Measurements from ENCODE around the gene DMAC2L.
"Not testable (repeated sequence)": the region's sequence is repeated elsewhere in the genome, so short reads cannot be mapped to it uniquely, and the experiment has no call there.

The DMAC2L gene

GRCh38 chr14:50331596-50331995 lies 19.5 kb downstream of the DMAC2L start:
- no peak for DNase-seq

DNA sequence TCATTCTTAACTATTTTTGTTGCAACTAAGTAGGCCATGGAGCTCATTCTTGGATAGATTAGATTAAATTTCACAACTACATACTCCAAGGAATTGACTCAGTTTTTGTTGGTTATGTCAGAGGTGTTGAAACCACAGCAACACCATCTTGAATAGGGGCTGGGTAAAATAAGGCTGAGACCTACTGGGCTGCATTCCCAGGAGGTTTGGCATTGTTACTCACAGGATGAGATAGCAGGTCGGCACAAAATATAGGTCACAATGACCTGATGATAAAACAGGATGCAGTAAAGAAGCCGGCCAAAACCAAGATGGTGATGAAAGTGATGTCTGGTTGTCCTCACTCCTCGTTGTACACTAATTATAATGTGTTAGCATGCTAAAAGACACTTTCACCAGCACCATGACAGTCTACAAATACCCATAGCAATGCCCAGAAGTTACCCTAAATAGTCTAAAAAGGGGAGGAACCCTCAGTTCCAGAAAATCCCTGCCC lies 20.9 kb downstream of the DMAC2L start:
- DNase-seq = peak; percentile 43

- no peak for DNase-seq
Measured at GRCh38 chr14:50334211-50334610, 22.1 kb downstream of the DMAC2L start.

GRCh38 chr14:50335389-50335788 lies 23.3 kb downstream of the DMAC2L start:
- no peak for DNase-seq

DNA sequence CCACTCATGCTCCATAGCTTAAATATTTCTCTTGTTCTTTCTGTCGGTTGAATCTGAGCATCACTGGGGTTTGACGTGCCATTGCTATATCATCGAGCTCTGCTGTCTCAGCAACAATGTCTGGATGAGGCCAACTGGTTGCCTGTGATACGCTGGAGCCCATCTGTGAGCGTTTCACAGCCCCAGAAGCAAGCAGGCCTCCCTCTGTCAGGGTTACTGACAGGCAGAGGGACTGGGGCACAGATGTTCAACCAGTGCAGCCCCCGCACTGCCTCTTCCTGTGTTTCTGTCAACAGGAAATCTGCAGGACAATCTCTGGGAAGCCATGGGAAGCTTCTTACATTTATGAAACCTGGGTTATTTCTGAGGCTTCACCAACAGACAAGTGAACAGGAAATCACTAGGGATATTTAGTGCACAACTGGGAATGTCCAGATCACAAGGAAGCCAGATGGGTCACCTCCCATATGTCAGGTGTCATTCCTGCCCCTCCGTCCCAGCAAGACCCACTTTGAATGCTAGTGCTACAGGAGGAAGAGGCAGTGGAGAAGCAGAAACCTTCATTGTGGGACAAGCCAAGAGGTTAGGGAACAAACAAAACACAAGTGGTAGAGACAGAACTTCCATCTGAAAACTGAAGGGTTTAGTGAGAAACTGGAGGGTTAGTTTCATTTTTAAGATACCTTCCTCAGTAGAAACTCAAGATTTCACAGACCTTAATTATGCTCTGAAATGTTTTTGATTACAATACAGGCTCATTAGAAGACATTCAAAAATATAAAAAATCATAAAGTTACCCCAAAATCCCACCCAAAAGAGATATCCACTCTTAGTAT lies 24.1 kb downstream of the DMAC2L start:
- no peak for DNase-seq

GRCh38 chr14:50338587-50338986 lies 26.5 kb downstream of the DMAC2L start:
- DNase-seq = no peak

DNA sequence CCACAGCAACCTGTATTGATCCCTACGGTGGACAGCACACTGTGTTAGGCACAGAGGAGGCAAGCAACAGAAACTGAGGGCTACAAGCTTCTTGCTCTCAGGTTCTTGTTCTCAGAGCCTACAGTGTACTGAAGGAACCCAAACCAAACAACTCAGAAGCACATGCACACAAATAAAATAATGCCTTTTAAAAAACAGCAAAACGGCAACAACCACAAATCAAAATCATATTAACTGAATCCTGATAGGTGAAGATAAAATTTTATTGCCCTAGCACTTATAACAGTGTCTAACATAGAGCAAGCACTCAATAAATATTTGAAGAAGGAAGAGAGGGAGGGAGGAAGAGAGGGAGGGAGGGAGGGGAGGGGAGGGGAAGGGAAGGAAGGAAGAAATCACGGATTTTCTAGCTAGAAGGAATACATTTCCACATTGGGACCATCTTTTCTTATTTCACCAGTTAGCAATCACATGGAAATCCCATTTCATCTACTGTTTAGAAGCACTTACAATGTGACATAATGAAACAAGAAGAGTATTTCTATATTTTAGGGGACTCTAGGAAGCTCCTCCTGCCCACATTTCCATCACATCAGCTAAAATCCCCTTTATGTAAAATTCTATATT lies 27.2 kb downstream of the DMAC2L start:
- no peak for DNase-seq

- no peak for DNase-seq
Measured at GRCh38 chr14:50340045-50340444, 27.9 kb downstream of the DMAC2L start.

GRCh38 chr14:50340963-50341362 lies 28.8 kb downstream of the DMAC2L start:
- no peak for DNase-seq

DNA sequence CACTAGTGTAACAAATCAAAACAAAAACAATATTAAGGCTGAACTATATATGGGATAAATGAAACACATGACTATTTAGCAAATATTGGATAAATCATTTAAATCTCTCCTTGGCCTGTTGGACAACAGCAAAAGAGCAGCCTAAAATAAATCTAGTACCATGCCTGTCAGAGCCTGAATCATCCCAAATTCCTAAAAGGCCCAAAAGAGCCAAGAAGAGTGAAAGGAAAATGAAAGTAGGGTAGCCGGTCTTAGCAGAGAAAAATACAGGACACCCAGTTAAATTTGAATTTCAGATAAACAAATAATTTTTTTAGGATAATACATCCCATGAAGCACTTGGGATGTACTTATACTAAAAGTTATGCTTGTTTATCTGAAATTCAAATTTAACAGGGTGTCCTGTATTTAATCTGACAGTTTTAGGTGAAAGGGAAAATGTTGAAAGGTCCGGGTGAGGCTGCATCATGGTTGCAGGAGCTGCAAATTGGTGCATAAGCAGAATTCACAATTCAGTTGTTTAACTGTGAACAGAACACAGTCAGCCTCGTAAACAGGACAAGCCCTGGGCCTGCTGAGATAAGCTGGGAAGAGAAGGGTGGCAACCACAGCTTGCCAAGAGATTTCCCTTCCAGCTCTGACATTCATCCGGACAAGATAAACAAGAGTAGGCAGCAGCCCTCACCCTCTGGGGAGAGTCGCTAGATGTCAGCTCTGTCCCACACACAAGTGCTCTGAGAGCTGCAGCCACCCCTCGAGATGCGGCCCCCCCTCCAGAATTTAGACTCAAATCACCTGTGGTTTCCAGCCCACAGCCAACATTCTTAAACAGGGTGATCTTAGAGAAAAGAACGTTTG lies 30.3 kb downstream of the DMAC2L start:
- DNase-seq = peak; percentile 17

GRCh38 chr14:50343434-50343833 lies 31.3 kb downstream of the DMAC2L start:
- DNase-seq = no peak

DNA sequence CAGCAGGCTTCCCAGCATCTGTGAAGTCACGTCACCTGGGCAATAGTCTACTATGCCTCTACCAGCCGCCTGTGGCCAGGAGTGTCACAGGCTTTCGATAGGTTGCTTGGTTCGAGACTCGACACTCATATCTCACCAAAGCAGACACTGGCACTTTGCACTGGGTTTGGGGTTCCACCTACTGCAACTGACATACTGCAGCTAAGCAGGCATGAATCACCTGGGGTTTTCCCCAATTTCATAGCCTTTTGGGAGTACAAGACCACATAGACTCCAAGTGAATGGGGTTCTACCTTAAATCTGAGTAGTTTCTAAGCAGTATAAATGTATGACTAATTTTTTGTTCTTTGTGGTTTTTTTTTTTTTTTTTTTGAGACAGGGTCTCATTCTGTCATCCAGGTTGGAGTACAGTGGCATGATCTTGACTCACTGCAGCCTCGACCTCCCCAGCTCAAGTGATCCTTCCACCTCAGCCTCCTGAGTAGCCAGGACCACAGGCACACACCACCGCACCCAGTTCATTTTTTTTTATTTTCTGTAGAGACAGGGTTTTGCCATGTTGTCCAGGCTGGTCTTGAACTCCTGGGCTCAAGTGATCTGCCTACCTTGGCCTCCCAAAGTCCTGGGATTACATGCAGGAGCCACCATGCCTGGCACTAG lies 32.1 kb downstream of the DMAC2L start:
- no peak for DNase-seq

GRCh38 chr14:50344876-50345563 lies 32.9 kb downstream of the DMAC2L start:
- no peak for DNase-seq

DNA sequence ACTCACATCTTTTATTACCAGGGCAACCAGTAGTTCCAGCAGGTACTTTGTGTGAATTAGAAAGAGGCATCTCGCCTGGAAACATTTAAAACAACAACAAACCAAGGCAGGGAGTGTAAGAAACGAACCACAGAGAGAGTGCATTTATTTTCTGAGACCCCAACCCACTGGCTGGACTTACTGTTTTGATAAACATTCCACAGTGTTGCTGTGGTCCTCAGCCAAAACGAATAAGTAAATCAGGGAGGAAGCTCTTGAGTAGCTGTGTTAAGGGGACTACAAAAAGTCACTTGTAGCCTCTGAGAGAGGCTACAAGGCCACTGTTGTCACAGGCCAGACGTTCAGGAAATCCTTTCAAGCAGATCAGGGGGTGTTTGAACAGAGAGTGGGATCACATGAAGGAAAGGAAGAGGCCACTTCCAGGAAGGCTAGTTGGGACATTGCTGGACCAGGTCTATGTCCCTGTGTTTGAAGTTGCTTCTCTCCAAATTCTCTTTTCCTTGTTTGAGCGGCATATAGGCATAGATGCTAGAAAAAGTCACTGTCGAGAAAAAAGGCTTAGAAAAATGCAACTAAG lies 33.8 kb downstream of the DMAC2L start:
- DNase-seq = no peak

- DNase-seq = no peak
Measured at GRCh38 chr14:50347521-50347920, 35.4 kb downstream of the DMAC2L start.

DNA sequence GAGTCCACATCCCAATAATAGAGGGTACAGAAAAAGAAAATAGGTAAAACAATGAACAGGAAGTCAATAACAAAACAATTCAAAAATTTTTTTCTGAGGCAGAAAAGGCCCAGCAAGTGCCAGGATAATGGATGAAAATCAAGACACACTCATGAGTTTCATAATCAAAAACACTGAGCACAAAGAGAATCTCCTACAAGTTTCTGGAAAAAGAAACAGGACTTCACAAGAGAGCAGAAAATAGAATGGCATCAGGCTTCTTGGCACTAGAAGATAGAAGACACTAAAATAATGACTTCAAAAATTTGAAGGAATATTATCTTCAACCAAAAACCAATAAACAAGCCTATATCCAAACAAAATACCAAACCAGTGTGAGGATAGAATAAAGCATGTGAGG lies 36.8 kb downstream of the DMAC2L start:
- no peak for DNase-seq

GRCh38 chr14:50350975-50351374 lies 38.9 kb downstream of the DMAC2L start:
- DNase-seq = no peak

GRCh38 chr14:50352584-50352983 lies 40.5 kb downstream of the DMAC2L start:
- no peak for DNase-seq

DNA sequence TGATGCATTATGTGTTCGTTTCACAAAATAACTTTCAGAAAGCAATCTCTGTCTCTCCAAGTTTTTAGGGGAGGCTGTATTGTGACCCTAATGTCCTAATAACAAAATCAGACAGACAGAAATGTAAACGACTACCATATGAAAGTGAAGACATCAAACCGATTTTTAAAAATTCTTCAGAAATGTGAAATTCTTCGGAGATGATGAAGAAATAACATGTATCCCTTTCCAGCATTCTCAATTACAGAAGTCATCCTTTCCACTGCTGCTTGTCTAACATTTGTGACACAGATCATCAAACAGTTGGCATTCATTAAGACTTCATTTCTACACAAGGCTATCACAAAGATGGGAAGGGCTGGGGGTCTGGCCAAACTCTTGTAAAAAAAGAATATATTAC lies 41.0 kb downstream of the DMAC2L start:
- DNase-seq = no peak

- no peak for DNase-seq
Measured at GRCh38 chr14:50354527-50354926, 42.4 kb downstream of the DMAC2L start.

- DNase-seq = no peak
Measured at GRCh38 chr14:50355692-50356091, 43.6 kb downstream of the DMAC2L start.

GRCh38 chr14:50356283-50356682 lies 44.2 kb downstream of the DMAC2L start:
- DNase-seq = not testable (repeated sequence)

Measured in T1000 (cell line).